Fibroblast of upper back skin (primary cell): Measurements from ENCODE around the gene CASP2.
"Not testable (repeated sequence)": the region's sequence is repeated elsewhere in the genome, so short reads cannot be mapped to it uniquely, and the experiment has no call there.

Experiments used
- DNase-seq: peaks from one replicate; pipeline ENCODE4 v3.0.0-alpha.2; 2013

CASP2 gene

DNA sequence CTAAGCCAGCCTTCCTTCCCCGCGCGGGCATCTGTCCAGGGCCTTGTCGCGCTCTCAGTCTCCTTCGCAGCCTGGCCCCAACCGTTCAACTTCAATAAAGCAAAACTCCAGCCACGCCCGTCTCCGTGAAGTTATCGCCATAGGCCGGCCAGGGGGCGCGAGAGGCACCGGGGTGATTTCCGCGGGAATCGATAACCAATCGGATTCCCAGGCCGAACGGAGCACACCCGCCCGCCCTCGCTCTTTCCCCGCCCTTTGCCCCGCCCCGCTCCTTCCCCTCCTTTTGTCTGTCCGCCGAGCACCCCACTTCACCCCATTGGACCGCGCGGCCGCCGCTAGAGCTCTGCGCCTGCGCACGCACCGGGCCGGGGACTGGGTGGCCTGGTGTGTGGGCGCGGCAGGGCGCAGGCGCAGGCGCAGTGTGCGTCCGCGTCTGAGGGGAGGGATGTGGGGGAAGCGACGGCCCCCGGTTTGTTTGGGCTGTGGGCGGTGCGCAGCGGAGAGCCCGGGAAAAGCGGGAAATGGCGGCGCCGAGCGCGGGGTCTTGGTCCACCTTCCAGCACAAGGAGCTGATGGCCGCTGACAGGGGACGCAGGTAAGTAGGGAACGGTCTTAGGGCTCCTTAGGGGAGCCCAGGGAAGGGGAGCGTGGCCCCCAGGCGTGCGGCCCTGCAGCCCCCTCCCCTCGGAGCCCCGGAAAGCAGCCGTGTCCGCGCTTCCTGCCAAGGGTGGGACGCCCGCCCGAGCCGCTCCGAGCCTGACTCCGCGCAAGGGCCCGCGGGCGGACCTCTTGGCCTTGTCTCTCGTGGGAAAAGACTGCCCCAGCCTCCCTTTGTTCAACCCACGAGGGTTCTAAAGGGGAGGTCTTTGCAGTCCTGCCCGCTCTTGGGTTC, at the start of gene CASP2:
TSS of gene CASP2 (plus strand) at position 417 of the 892 bp plus-strand sequence. CDS start at position 522, 105 bp downstream.
- peak; percentile 98 for DNase-seq

DNA sequence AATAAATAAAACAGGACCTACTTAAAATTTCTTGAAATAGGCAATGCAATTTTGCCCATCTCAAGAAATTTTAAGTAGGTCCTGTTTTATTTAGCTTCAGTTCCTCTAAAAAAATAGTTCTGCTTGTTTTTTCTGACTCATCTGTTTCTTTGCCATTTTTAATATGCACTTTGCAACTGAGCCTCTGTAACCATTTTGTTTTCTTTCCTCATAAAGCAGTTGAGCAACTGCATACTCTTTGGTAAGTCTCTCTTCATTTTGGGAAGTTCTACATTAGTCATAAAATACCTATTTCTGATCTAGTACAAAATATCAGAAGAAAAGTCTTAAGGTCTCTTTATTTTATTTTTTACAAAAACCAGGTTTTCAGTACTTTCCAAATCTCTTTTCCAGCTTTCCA, 48.3 kb upstream of the CASP2 start:
- no peak for DNase-seq

DNA sequence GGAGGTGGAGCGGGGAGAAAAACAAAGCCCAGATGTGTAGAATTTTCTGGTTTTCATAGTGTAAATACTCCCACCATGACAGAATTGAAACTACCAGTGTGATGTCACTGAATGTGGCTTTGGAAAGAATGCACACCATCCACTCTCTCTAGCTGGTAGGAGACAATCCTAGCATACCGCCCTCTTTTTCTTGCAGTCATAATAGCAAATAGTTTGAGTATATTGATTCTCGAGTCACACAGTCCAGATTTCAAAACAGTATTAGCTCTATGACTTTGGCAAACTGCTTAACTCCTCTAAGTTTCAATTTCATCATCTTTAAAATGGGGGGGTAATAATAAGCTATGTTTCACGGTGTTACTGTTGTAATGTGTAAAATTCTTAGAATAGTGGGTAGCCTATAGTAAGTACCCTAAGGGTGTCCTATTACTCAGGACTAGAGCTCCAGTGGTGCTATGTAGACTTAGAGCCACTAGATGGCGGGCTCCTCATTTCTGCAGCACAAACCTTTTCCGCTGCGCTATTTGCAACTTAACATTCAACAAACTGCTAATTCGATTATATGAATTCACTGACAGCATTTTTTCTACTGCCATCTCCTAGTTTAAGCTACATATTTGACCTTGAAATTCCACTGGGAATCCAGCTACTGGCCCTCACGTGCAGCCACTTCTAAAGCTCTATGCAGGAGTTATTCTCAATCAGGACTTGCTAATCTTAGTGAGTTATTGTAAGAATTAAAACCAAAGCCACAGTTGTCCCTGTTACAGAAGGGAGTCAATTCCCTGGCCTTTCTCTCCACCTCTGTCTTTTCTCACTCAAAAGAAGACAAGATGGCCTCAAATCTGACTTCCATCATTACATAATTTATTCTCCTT, 47.6 kb upstream of the CASP2 start:
- DNase-seq = peak; percentile 85

GRCh38 chr7:143242306-143242705, 45.8 kb upstream of the CASP2 start:
- DNase-seq = no peak

GRCh38 chr7:143243111-143243510, 45.0 kb upstream of the CASP2 start:
- no peak for DNase-seq

DNA sequence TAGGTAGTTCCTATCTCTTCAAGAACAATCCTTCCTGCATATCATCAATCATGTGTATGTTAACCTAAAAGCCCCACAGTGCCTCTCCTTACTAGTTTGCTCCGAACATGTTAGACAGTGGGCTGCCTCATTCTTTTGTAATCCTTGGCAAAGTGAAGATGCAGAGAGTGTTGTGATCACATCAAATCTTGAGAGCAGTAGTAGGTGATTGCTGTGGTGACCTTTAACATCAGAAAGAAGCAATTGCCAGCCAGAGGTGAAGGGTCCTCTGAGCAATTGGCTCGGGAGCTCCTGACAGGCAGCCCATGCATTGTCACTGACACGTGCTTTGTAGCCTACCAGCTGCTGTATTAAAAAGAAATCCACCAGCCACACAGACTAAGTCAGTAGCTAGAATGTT, 44.5 kb upstream of the CASP2 start:
- no peak for DNase-seq

- DNase-seq = no peak
Measured at GRCh38 chr7:143244321-143244720, 43.8 kb upstream of the CASP2 start.

- DNase-seq = peak; percentile 17
Measured at GRCh38 chr7:143245123-143245522, 43.0 kb upstream of the CASP2 start.

- DNase-seq = no peak
Measured at GRCh38 chr7:143247372-143247771, 40.8 kb upstream of the CASP2 start.

DNA sequence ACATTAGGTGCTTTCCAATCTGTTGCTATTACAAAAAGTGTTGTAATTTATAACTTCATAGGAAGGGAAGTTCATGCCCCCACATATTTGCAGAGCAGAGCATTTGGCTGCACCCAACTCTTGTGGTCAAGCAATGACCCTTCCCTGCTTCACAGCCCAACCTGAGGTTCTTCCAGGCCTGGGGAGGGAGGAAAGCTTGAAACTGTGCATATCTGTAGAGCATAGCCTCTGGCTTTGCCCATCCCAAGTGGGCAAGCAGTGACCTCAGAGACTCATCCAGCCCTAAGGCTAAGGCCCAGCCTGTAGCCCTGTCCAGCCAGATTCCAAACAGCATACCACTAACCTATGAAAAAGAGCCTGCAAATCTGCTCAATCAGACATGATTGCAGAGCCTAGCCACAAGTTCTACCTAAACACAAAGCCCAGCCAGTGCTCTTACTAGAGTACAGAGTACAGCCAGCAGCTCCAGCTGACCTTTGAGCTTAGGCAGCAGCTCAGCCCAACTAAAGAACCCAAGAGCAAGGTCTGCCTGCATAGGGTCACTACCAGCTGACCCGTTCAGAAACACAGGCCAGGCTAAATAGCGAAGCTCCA, 39.3 kb upstream of the CASP2 start:
- no peak for DNase-seq

- DNase-seq = no peak
Measured at GRCh38 chr7:143250199-143250598, 38.0 kb upstream of the CASP2 start.

- no peak for DNase-seq
Measured at GRCh38 chr7:143250822-143251221, 37.3 kb upstream of the CASP2 start.

GRCh38 chr7:143252006-143252405, 36.1 kb upstream of the CASP2 start:
- DNase-seq = no peak

DNA sequence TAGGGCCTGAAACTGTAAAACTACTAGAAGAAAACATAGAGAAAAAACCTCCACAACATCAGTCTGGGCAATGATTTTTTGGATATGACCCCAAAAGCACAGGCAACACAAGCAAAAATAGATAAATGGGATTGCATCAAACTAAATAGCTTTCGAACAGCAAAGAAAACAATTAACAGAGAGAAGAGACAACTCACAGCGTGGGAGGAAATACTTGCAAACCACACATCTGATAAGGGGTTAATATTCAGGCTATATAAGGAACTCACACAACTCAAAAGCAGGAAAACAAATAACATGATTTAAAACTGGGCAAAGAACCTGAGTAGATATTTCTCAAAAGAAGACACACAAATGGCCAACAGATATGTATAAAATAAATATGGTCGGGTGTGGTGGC, 32.6 kb upstream of the CASP2 start:
- no peak for DNase-seq

DNA sequence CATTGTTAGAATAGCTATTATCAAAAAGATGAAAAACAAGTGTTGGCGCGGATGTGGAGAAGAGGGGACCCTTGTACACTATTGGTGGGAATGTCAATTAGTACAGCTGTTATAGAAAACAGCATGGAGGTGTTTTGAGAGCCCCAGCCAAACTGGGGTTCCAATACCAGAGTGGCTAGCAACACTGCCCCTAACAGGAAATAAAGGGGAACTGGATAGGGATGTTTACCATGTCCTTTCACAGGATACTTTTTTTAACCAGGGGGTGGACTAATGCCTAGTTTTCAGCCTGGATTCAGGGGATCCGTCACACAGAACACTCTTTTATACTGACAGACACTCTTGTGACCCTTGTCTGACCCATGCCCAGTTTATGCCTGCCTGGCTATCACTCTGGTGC, 31.8 kb upstream of the CASP2 start:
- DNase-seq = no peak

DNA sequence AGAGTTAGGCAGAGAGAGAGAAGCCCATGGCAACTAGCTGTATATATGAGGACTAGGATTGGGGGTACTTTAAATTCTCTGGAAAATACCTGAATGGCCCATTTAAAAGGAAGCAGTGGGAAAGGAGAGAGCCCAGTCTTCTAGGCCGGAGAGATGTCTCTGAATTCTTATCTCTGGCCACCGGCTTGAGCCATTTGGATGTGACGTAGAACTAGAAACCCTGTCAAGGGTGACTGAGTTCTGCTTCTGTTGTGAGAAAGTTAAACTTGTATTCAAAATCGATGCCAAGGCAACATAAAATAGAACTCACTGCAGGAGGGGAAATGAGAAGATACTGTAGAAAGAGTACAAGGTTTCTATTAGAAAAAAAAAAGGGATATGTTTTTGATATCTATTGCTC, 31.2 kb upstream of the CASP2 start:
- no peak for DNase-seq

- DNase-seq = no peak
Measured at GRCh38 chr7:143257501-143257900, 30.6 kb upstream of the CASP2 start.

DNA sequence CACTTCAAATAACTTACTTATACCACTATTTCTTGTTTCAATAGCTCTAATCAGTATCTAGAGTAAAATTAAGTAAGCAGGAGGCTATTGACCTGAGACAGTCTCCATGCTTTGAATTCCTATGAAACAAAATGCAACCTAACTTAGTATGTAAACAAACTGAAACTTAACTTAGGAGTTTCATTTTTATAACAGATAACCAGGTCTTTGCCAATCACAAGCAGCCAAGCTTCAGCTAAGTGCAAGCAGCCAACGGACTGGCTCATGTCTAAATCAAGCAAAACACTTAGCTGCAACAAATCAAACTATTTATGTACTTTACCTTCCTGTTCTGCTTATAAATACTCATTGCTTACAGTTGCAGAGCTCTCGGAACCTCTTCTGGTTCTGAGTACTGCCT, 29.3 kb upstream of the CASP2 start:
- DNase-seq = no peak

DNA sequence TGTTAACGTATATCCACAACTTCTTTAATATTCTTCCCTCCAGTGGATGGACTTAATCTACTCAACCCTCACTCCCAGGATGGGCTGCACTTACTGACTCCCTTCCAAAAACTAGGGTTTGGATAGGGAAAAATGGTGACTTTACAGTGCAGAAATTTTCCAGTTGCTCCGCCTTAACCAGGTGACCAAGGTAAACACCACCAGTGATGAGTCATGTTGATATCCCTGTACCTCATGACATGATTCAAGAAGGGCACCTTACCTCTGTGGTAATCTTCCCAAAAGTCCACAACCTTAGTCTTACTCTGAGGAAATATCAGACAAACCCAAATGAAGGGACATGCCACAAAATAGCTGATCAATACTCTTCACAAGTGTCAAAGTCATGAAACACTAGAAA, 28.4 kb upstream of the CASP2 start:
- DNase-seq = no peak

GRCh38 chr7:143261901-143262300, 26.2 kb upstream of the CASP2 start:
- no peak for DNase-seq

DNA sequence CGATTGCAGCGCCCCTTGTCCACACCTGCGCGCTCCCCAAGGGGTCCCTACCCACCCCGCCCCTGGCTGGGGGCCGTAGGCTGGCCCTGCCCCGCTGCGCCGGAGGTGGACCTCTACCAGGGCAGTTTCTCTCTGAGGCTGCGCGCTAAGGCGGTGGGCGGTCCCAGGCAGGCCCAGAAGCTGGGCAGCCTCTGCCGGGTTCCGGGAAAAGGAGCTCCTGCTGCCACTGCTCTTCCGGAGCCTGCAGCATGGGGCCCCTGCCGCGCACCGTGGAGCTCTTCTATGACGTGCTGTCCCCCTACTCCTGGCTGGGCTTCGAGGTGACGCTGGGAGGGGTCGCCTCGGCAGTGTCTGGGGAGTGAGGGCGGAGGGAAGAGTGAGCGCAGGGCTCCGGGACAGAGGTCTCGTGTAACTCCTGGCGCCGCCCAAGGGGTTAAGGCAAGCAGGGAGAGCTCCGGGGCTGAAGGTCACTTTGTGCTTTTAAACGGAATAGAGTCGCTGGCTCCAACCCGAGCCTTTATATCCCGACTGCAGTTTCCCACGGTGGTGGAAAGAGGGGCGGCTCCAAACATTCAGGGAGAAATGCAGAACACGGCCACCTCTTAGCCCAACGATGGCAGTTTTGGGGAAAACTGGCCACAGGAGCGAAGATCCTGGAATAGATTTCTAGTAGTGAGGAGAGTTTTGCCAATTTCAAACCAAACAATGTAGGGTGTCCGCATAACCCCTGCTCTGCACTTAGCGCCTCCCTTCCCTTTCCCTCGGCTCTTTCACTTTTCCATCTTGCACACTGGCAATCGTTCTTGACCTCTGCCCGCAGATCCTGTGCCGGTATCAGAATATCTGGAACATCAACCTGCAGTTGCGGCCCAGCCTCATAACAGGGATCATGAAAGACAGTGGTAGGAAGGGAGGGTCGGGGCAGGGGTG, 24.6 kb upstream of the CASP2 start, which contains the start of gene GSTK1:
TSS of gene GSTK1 (plus strand) at position 176 of the 930 bp plus-strand sequence. CDS start at position 249, 73 bp downstream.
- DNase-seq = peak; percentile 64

- DNase-seq = not testable (repeated sequence)
Measured at GRCh38 chr7:143264196-143264568, 24.0 kb upstream of the CASP2 start.
